Neural cell (in vitro differentiated cells): Measurements from ENCODE around the gene PGAP1.

Experiments
- EP300 ChIP-seq: fragments of 450-650 bp; conservative IDR thresholded peaks from 2 replicates; pipeline ENCODE4 v1.6.1; 2014; ENCODE audit warnings: antibody characterized with exemption, mild to moderate bottlenecking, moderate library complexity; ENCODE audit not compliant: poor library complexity, severe bottlenecking
- EZH2 ChIP-seq: fragments of 200-600, 300-800 bp; shearing (Covaris generic), sonication (generic); IDR thresholded peaks from 2 replicates; pipeline ENCODE4 v1.6.1; 2014; ENCODE audit warnings: antibody characterized with exemption, low read length, borderline replicate concordance, mild to moderate bottlenecking; ENCODE audit not compliant: insufficient read depth, poor library complexity, severe bottlenecking
- MXI1 ChIP-seq: fragments of 450-650 bp; conservative IDR thresholded peaks from 2 replicates; pipeline ENCODE4 v1.6.1; 2014; ENCODE audit warnings: antibody characterized with exemption, mild to moderate bottlenecking; ENCODE audit not compliant: poor library complexity, severe bottlenecking
- POLR2AphosphoS5 ChIP-seq: IDR thresholded peaks from 2 replicates; pipeline ENCODE4 v1.6.1; 2012
- RAD21 ChIP-seq: fragments of 450-650 bp; conservative IDR thresholded peaks from 2 replicates; pipeline ENCODE4 v1.6.1; 2014; ENCODE audit warnings: antibody characterized with exemption, mild to moderate bottlenecking, moderate library complexity
- SMC3 ChIP-seq: fragments of 450-650 bp; conservative IDR thresholded peaks from 2 replicates; pipeline ENCODE4 v1.6.1; 2014; ENCODE audit warnings: antibody characterized with exemption, mild to moderate bottlenecking, moderate library complexity; ENCODE audit not compliant: poor library complexity
- TAF1 ChIP-seq: IDR thresholded peaks from 2 replicates; pipeline ENCODE4 v1.6.1; 2012; ENCODE audit warnings: low read depth
- TF ChIP-seq, protein P1 (sequence below): fragments of 450-650 bp; IDR thresholded peaks from 2 replicates; pipeline ENCODE4 v1.5.1; 2014; ENCODE audit warnings: antibody characterized with exemption, mild to moderate bottlenecking, moderate library complexity; ENCODE audit not compliant: poor library complexity, severe bottlenecking
- TF ChIP-seq, protein P2 (sequence below): IDR thresholded peaks from 2 replicates; pipeline ENCODE4 v1.6.1; 2012; ENCODE audit warnings: borderline replicate concordance

DNA sequence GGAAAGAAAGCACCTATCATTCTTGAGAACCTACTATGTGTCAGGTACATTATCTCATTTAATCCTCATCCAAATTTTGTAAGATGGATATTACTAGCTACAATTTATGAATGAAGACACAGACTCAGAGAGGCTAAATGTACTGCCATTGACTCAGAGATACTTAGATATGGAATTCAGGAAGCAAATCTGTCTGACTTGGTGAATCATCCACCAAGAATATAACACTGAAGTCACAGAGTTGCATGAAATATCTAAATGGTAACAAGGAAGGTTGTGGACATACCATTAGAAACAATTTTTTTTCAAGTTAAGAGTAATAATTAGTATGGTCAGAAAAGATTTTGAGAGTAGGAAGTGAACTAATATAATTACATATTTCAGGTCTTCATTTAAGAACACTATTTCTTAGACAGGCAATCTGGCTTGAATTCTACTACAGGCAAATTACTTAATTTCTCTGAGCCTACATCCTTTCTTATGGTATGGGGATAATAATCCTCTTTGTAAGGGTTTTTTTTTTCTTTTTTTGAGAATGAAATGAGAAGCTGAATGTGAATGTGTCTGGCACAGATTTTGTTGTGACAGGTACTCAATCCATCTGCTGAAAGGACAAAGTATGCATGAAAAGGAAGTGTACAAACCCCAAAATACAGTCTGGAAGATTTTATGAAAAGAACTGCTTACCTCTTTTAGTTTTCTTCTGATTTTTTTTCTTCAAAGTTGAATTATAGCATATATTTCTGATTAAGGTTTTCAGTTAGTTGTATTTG lies 102.6 kb downstream of the PGAP1 start:
- TF ChIP-seq, protein P1, sequence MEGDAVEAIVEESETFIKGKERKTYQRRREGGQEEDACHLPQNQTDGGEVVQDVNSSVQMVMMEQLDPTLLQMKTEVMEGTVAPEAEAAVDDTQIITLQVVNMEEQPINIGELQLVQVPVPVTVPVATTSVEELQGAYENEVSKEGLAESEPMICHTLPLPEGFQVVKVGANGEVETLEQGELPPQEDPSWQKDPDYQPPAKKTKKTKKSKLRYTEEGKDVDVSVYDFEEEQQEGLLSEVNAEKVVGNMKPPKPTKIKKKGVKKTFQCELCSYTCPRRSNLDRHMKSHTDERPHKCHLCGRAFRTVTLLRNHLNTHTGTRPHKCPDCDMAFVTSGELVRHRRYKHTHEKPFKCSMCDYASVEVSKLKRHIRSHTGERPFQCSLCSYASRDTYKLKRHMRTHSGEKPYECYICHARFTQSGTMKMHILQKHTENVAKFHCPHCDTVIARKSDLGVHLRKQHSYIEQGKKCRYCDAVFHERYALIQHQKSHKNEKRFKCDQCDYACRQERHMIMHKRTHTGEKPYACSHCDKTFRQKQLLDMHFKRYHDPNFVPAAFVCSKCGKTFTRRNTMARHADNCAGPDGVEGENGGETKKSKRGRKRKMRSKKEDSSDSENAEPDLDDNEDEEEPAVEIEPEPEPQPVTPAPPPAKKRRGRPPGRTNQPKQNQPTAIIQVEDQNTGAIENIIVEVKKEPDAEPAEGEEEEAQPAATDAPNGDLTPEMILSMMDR, result no peak
- TF ChIP-seq EP300, result peak; percentile 67
- TF ChIP-seq EZH2, result no peak
- TF ChIP-seq, protein P2, sequence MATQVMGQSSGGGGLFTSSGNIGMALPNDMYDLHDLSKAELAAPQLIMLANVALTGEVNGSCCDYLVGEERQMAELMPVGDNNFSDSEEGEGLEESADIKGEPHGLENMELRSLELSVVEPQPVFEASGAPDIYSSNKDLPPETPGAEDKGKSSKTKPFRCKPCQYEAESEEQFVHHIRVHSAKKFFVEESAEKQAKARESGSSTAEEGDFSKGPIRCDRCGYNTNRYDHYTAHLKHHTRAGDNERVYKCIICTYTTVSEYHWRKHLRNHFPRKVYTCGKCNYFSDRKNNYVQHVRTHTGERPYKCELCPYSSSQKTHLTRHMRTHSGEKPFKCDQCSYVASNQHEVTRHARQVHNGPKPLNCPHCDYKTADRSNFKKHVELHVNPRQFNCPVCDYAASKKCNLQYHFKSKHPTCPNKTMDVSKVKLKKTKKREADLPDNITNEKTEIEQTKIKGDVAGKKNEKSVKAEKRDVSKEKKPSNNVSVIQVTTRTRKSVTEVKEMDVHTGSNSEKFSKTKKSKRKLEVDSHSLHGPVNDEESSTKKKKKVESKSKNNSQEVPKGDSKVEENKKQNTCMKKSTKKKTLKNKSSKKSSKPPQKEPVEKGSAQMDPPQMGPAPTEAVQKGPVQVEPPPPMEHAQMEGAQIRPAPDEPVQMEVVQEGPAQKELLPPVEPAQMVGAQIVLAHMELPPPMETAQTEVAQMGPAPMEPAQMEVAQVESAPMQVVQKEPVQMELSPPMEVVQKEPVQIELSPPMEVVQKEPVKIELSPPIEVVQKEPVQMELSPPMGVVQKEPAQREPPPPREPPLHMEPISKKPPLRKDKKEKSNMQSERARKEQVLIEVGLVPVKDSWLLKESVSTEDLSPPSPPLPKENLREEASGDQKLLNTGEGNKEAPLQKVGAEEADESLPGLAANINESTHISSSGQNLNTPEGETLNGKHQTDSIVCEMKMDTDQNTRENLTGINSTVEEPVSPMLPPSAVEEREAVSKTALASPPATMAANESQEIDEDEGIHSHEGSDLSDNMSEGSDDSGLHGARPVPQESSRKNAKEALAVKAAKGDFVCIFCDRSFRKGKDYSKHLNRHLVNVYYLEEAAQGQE, result no peak
- no peak for TF ChIP-seq SMC3
- TF ChIP-seq POLR2AphosphoS5, result peak; percentile 26
- TF ChIP-seq RAD21, result no peak
- no peak for TF ChIP-seq TAF1
- no peak for TF ChIP-seq MXI1
